Neural cell (in vitro differentiated cells): ENCODE results near the gene BCL6B.
"Not testable (repeated sequence)": the region's sequence is repeated elsewhere in the genome, so short reads cannot be mapped to it uniquely, and the experiment has no call there.

Experiments used
- CTCF ChIP-seq: fragments of 450-650 bp; IDR thresholded peaks from 2 replicates; pipeline ENCODE4 v1.5.1; 2014; ENCODE audit warnings: antibody characterized with exemption, mild to moderate bottlenecking, moderate library complexity; ENCODE audit not compliant: poor library complexity, severe bottlenecking
- EP300 ChIP-seq: fragments of 450-650 bp; conservative IDR thresholded peaks from 2 replicates; pipeline ENCODE4 v1.6.1; 2014; ENCODE audit warnings: antibody characterized with exemption, mild to moderate bottlenecking, moderate library complexity; ENCODE audit not compliant: poor library complexity, severe bottlenecking
- EZH2 ChIP-seq: fragments of 200-600, 300-800 bp; shearing (Covaris generic), sonication (generic); IDR thresholded peaks from 2 replicates; pipeline ENCODE4 v1.6.1; 2014; ENCODE audit warnings: antibody characterized with exemption, low read length, borderline replicate concordance, mild to moderate bottlenecking; ENCODE audit not compliant: insufficient read depth, poor library complexity, severe bottlenecking
- MXI1 ChIP-seq: fragments of 450-650 bp; conservative IDR thresholded peaks from 2 replicates; pipeline ENCODE4 v1.6.1; 2014; ENCODE audit warnings: antibody characterized with exemption, mild to moderate bottlenecking; ENCODE audit not compliant: poor library complexity, severe bottlenecking
- POLR2AphosphoS5 ChIP-seq: IDR thresholded peaks from 2 replicates; pipeline ENCODE4 v1.6.1; 2012
- RAD21 ChIP-seq: fragments of 450-650 bp; conservative IDR thresholded peaks from 2 replicates; pipeline ENCODE4 v1.6.1; 2014; ENCODE audit warnings: antibody characterized with exemption, mild to moderate bottlenecking, moderate library complexity
- SMC3 ChIP-seq: fragments of 450-650 bp; conservative IDR thresholded peaks from 2 replicates; pipeline ENCODE4 v1.6.1; 2014; ENCODE audit warnings: antibody characterized with exemption, mild to moderate bottlenecking, moderate library complexity; ENCODE audit not compliant: poor library complexity
- TAF1 ChIP-seq: IDR thresholded peaks from 2 replicates; pipeline ENCODE4 v1.6.1; 2012; ENCODE audit warnings: low read depth

GRCh38 chr17:6993613-6994056, 29.2 kb upstream of the BCL6B start:
- TF ChIP-seq CTCF, EP300, SMC3, TAF1, EZH2, POLR2AphosphoS5, RAD21, MXI1: not testable (repeated sequence)
